Loucy (cell line): Measurements from ENCODE around the gene MEN1.

Source experiments
- EZH2phosphoT487 ChIP-seq: fragments of 200-600 bp; IDR thresholded peaks from 2 replicates; pipeline ENCODE4 v1.6.1; 2018; ENCODE audit warnings: antibody characterized with exemption, mild to moderate bottlenecking, moderate library complexity, borderline replicate concordance
- TF ChIP-seq, protein P1 (sequence below): fragments of 200-600 bp; sonication (generic); conservative IDR thresholded peaks from 2 replicates; pipeline ENCODE4 v1.5.1; 2014; ENCODE audit warnings: mild to moderate bottlenecking, antibody characterized with exemption, low read length

DNA sequence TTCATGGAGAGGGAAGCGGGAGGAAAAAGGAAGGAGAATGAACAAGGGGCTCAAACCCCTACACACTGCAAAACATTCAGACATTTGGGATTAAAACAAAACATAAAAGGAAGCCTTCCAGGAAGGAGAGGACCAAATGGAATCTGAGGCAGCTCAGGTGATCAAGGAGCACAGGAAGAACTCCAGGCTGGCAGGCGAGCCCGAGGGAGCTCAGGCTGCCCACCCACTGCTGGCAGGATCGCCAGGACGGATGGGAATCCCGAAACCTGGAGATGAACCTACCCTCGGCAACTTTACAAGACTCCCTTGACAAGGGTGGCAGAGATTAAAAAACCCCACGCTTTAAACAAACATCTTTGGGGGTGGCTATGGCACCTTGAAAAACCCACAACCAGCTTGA, 45.6 kb downstream of the MEN1 start:
- TF ChIP-seq, protein P1, sequence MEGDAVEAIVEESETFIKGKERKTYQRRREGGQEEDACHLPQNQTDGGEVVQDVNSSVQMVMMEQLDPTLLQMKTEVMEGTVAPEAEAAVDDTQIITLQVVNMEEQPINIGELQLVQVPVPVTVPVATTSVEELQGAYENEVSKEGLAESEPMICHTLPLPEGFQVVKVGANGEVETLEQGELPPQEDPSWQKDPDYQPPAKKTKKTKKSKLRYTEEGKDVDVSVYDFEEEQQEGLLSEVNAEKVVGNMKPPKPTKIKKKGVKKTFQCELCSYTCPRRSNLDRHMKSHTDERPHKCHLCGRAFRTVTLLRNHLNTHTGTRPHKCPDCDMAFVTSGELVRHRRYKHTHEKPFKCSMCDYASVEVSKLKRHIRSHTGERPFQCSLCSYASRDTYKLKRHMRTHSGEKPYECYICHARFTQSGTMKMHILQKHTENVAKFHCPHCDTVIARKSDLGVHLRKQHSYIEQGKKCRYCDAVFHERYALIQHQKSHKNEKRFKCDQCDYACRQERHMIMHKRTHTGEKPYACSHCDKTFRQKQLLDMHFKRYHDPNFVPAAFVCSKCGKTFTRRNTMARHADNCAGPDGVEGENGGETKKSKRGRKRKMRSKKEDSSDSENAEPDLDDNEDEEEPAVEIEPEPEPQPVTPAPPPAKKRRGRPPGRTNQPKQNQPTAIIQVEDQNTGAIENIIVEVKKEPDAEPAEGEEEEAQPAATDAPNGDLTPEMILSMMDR: no peak
- TF ChIP-seq EZH2phosphoT487: no peak
